ENCODE results near the gene DIAPH1.

GRCh38 chr5:141623186-141623585 lies 4.4 kb upstream of the DIAPH1 start:
- TF ChIP-seq CTCF (IDR thresholded peaks at IDR 0.05) = no peak
- no peak for TF ChIP-seq ZFX (IDR thresholded peaks at IDR 0.05; ENCODE audit: borderline replicate concordance)

All from 22Rv1 (cell line).